ENCODE results near the gene ADARB2. TPM values are rescaled to one million over a fixed set of nuclear protein-coding genes. Genes with fewer than 3 reads are reported as not detected.

The ADARB2 gene
- total RNA-seq, 1 donor from 2014 or later, result 38.7 TPM

DNA sequence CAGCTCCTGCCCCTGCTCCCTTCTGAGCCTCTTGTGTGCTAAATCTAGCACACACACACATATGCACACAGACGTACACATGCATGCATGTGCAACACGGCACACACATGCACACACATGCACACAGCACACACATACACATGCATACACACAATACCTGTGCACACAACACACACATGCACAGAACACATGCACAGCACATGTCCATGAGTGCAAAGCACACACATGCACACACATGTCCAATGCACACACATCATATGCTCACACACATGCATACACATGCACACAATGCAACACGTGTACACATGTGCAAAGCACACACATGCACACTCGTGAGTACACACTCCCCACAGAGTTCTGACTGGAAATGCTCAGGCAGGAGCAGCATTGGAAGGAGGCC is 566.1 kb downstream of the ADARB2 start:
- no peaks in the 10 kb centered on the region for H3K9me3 Mint-ChIP-seq (ENCODE audit: unreplicated experiment)
- TF ChIP-seq, protein P1, sequence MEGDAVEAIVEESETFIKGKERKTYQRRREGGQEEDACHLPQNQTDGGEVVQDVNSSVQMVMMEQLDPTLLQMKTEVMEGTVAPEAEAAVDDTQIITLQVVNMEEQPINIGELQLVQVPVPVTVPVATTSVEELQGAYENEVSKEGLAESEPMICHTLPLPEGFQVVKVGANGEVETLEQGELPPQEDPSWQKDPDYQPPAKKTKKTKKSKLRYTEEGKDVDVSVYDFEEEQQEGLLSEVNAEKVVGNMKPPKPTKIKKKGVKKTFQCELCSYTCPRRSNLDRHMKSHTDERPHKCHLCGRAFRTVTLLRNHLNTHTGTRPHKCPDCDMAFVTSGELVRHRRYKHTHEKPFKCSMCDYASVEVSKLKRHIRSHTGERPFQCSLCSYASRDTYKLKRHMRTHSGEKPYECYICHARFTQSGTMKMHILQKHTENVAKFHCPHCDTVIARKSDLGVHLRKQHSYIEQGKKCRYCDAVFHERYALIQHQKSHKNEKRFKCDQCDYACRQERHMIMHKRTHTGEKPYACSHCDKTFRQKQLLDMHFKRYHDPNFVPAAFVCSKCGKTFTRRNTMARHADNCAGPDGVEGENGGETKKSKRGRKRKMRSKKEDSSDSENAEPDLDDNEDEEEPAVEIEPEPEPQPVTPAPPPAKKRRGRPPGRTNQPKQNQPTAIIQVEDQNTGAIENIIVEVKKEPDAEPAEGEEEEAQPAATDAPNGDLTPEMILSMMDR (IDR thresholded peaks at IDR 0.05), result no peak
- no peaks in the 10 kb centered on the region for H3K36me3 Mint-ChIP-seq (ENCODE audit: unreplicated experiment)
- no peaks in the 10 kb centered on the region for H3K4me1 Mint-ChIP-seq (ENCODE audit: unreplicated experiment)
- no peak for DNase-seq (ENCODE audit: extremely low spot score, unreplicated experiment)
- H3K4me3 Mint-ChIP-seq (ENCODE audit: unreplicated experiment), result no peak overlapping the region
- no peak overlapping the region for H3K27ac Mint-ChIP-seq (ENCODE audit: unreplicated experiment)
- H3K27me3 Mint-ChIP-seq (ENCODE audit: unreplicated experiment), result peaks cover 18% of the 10 kb centered on the region

DNA sequence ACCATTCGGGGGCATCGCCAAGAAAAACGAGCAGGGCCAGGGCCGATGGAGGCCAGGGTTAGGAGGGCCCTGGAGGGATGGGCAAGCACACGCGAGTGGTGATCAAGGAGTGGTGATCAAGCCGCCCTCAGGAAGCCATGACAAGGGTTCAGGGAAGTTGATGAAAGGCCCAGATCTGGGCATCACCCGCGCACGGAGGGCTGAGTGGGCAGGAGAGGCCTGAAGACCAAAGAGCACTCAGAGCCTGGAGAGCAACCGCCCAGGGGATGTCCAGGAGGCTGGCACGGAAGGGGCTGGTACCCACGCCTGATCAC is 566.5 kb downstream of the ADARB2 start:
- Mint-ChIP-seq H3K36me3 (ENCODE audit: unreplicated experiment) (no peaks in the 10 kb centered on the region), H3K27me3 (ENCODE audit: unreplicated experiment) (peaks cover 21% of the 10 kb centered on the region), H3K27ac (ENCODE audit: unreplicated experiment) (no peak overlapping the region), H3K4me1 (ENCODE audit: unreplicated experiment) (no peaks in the 10 kb centered on the region), H3K4me3 (ENCODE audit: unreplicated experiment) (no peak overlapping the region), H3K9me3 (ENCODE audit: unreplicated experiment) (no peaks in the 10 kb centered on the region)
- TF ChIP-seq, protein P1 (IDR thresholded peaks at IDR 0.05), result no peak
- DNase-seq (ENCODE audit: extremely low spot score, unreplicated experiment), result no peak

DNA sequence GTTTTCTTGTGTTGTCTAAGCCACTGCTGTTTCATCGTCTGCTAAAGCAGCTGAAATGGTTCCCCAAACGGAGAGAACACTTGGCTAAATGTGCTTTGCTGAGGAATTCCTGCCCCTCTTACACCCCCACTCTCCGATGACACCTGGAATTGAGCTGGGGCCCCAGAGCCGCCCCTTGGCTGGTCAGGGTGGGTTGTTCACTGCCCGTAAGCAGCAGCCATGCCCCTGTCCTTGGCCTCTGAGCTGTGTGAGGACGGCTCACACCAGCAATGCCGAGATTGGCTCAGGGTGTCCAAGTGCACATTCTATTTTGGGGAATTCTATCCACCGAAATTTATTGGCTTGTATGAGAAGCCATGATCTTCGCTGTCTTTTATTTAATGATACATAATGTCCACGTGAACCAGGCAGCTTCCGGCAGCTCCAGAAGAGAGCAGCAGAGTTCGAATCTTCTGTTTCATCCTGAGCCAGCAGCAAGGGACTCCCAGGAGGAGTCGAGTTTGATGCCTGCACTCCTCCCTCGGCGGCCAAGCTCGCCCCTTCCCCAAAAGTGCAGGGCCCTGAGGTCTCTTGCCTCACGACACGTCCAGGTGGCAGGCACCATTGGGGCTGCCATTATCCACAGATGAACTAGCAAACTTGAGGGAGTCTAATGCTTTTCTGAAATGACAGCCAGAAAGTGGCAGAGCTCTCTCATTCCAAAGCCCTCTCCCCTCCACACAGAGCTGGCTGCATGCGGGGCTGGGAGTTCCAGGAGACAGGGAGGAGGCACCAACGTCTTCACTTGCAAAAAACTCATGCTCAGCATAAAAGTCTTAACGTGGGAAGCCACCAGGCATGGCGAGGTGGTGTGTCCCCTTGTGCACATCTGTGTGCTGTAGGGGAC is 567.1 kb downstream of the ADARB2 start:
- H3K36me3 Mint-ChIP-seq (ENCODE audit: unreplicated experiment), result no peaks in the 10 kb centered on the region
- TF ChIP-seq, protein P1 (IDR thresholded peaks at IDR 0.05), result no peak
- H3K4me3 Mint-ChIP-seq (ENCODE audit: unreplicated experiment), result no peak overlapping the region
- no peak overlapping the region for H3K27ac Mint-ChIP-seq (ENCODE audit: unreplicated experiment)
- H3K4me1 Mint-ChIP-seq (ENCODE audit: unreplicated experiment), result no peaks in the 10 kb centered on the region
- H3K27me3 Mint-ChIP-seq (ENCODE audit: unreplicated experiment), result peaks cover 26% of the 10 kb centered on the region
- H3K9me3 Mint-ChIP-seq (ENCODE audit: unreplicated experiment), result no peaks in the 10 kb centered on the region
- DNase-seq (ENCODE audit: extremely low spot score, unreplicated experiment), result no peak

DNA sequence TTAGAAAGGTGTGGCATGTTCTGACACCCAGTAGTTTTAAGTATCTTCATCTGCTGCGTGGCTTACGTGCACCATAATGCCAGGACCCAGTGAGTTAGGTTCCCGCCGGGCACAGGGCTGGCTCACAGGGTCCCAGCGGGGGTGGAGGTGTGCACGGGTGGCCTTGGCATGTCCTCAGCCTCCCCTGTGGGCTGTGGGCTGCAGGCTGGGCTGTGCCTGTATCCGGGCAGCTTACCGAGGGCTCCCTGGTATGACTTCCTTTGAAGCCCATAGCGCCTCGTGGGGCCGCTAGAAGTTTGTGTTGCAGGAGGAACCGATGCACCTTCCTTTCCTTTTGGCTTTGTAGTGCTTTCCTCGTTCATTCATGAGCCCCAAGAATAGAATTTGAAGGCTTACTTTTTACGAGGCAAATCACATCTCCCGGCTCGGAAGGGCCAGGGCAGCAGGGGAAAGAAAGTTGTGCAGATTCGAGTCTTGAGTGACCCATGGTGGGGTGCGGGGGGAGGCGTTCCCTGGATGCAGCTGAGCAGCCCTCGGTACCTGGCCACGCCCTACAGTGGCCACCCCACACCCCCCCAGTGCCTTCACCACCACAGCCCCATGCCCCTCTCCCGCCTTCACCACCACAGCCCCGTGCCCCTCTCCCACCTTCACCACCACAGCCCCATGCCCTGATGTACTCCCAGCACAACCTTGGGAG is 568.0 kb downstream of the ADARB2 start:
- Mint-ChIP-seq H3K36me3 (ENCODE audit: unreplicated experiment) (no peaks in the 10 kb centered on the region), H3K27ac (ENCODE audit: unreplicated experiment) (no peak overlapping the region), H3K4me3 (ENCODE audit: unreplicated experiment) (no peak overlapping the region), H3K4me1 (ENCODE audit: unreplicated experiment) (no peaks in the 10 kb centered on the region), H3K27me3 (ENCODE audit: unreplicated experiment) (peaks cover 28% of the 10 kb centered on the region), H3K9me3 (ENCODE audit: unreplicated experiment) (no peaks in the 10 kb centered on the region)
- no peak for DNase-seq (ENCODE audit: extremely low spot score, unreplicated experiment)
- TF ChIP-seq, protein P1 (IDR thresholded peaks at IDR 0.05), result no peak

DNA sequence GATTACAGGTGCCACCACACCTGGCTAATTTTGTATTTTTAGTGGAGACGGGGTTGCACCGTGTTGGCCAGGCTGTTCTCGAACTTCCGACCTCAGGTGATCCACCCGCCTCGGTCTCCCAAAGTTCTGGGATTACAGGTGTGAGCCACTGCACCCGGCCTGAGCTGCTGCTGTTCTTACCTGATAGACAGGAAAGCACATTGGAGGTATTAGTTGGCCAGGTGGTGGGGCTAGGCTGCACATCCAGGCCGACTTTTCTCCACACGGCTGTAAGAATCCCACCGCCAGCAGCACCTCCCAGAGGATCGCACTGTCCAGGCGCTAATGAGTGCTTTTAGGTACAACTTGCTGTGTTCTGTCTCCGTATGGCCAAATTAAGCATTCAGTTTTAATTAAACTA is 568.6 kb downstream of the ADARB2 start:
- Mint-ChIP-seq H3K36me3 (ENCODE audit: unreplicated experiment) (no peaks in the 10 kb centered on the region), H3K4me1 (ENCODE audit: unreplicated experiment) (no peaks in the 10 kb centered on the region), H3K4me3 (ENCODE audit: unreplicated experiment) (no peak overlapping the region), H3K27me3 (ENCODE audit: unreplicated experiment) (peaks cover 25% of the 10 kb centered on the region), H3K27ac (ENCODE audit: unreplicated experiment) (no peak overlapping the region), H3K9me3 (ENCODE audit: unreplicated experiment) (no peaks in the 10 kb centered on the region)
- DNase-seq (ENCODE audit: extremely low spot score, unreplicated experiment), result no peak
- TF ChIP-seq, protein P1 (IDR thresholded peaks at IDR 0.05), result no peak
